Upper lobe of right lung (tissue), 1 donor: ENCODE results near the gene HES3. TPM values are rescaled to one million over a fixed set of nuclear protein-coding genes. Genes with fewer than 3 reads are reported as not detected.
A peak's percentile ranks its signal among the peaks of the same experiment; 100 is the strongest.

Source experiments
- ATAC-seq: fragments of 200-7000 bp; cut with Tn5 transposase; one replicate; pipeline ENCODE4 v1.9.1; 2020; ENCODE audit warnings: mild to moderate bottlenecking, moderate library complexity
- DNase-seq: peaks from one replicate; pipeline ENCODE4 v3.0.0-alpha.2; 2020
- H3K27ac ChIP-seq: fragments of 200-600 bp; one replicate; pipeline ENCODE4 v1.8.0; 2022
- H3K27me3 ChIP-seq: fragments of 200-600 bp; one replicate; pipeline ENCODE4 v1.8.0; 2022; ENCODE audit warnings: mild to moderate bottlenecking
- H3K36me3 ChIP-seq: fragments of 200-600 bp; one replicate; pipeline ENCODE4 v1.8.0; 2022
- H3K4me1 ChIP-seq: fragments of 200-600 bp; one replicate; pipeline ENCODE4 v1.8.0; 2022
- H3K4me3 ChIP-seq: fragments of 200-600 bp; one replicate; pipeline ENCODE4 v1.8.0; 2022; ENCODE audit warnings: mild to moderate bottlenecking
- H3K9me3 ChIP-seq: fragments of 200-600 bp; one replicate; pipeline ENCODE4 v1.8.0; 2022
- intact Hi-C: fragments of 100-400 bp; cut with DNase I; formaldehyde crosslinking; loops from one replicate; pipeline ENCODE4 v1.11.0; 2022
- total RNA-seq: library from RNA; stranded (reverse); fragmentation: NEBNext Ultra II Directional; extraction: Animal tissue kit (Norgen Biotek cat#: 25700); gene quantifications from one replicate; pipeline ENCODE4 v1.2.1, GENCODE V29; 2021
- TF ChIP-seq, protein P1 (sequence below): fragments of 200-600 bp; IDR thresholded peaks from one replicate; pipeline ENCODE4 v1.8.0; 2022; ENCODE audit warnings: antibody characterized with exemption
- donor health status: DM: no; HTN: yes; CAD: no; lungs with severe emphysema.

The HES3 gene
- total RNA-seq, 1 donor from 2014 or later: not detected

DNA sequence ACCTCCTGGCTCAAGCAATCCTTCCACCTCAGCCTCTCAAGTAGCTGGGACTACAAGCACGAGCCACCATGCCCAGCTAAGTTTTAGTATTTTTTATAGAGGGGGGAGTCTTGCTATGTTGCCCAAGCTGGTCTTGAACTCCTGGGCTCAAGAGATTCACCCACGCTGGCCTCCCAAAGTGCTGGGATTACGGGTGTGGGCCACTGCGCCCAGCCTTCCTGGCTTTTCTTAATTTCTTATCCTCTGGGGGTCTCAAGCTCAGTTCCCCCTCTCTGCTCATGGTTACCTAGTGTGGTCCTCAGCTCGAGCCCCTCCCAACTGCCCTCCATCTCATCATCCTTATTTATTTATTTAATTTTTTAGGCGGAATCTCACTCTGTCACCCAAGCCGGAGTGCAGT, 41.7 kb upstream of the HES3 start:
- Histone ChIP-seq H3K36me3 (peaks cover 1% of the 10 kb centered on the region), H3K9me3 (no peaks in the 10 kb centered on the region), H3K4me1 (peaks cover 42% of the 10 kb centered on the region), H3K27ac (no peak overlapping the region), H3K4me3 (no peak overlapping the region), H3K27me3 (peaks cover 11% of the 10 kb centered on the region)
- DNase-seq (no peak), ATAC-seq (no peak)
- TF ChIP-seq, protein P1, sequence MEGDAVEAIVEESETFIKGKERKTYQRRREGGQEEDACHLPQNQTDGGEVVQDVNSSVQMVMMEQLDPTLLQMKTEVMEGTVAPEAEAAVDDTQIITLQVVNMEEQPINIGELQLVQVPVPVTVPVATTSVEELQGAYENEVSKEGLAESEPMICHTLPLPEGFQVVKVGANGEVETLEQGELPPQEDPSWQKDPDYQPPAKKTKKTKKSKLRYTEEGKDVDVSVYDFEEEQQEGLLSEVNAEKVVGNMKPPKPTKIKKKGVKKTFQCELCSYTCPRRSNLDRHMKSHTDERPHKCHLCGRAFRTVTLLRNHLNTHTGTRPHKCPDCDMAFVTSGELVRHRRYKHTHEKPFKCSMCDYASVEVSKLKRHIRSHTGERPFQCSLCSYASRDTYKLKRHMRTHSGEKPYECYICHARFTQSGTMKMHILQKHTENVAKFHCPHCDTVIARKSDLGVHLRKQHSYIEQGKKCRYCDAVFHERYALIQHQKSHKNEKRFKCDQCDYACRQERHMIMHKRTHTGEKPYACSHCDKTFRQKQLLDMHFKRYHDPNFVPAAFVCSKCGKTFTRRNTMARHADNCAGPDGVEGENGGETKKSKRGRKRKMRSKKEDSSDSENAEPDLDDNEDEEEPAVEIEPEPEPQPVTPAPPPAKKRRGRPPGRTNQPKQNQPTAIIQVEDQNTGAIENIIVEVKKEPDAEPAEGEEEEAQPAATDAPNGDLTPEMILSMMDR: no peak
- intact Hi-C loops: no loop called here

GRCh38 chr1:6205849-6206519, 38.0 kb upstream of the HES3 start, which contains the start of gene RNF207:
Gene RNF207 (plus strand): TSS chr1:6206119. CDS start chr1:6206536, 417 bp downstream.
- peak; percentile 82 for ATAC-seq
- H3K36me3 ChIP-seq: no peaks in the 10 kb centered on the region
- TF ChIP-seq, protein P1: no peak
- DNase-seq: peak; percentile 88
- H3K4me3 ChIP-seq: peak within 1 kb of the TSS; percentile 66
- intact Hi-C loops: no loop called here
- H3K27ac ChIP-seq: peak within 1 kb of the TSS; percentile 68
- H3K4me1 ChIP-seq: peaks cover 34% of the 10 kb centered on the region
- H3K9me3 ChIP-seq: no peaks in the 10 kb centered on the region
- peaks cover 18% of the 10 kb centered on the region for H3K27me3 ChIP-seq

- intact Hi-C loops: no loop called here
Observed at GRCh38 chr1:6206520-6206855, 37.5 kb upstream of the HES3 start.

GRCh38 chr1:6207075-6207885, 36.7 kb upstream of the HES3 start:
- Histone ChIP-seq H3K4me1 (peaks cover 34% of the 10 kb centered on the region), H3K36me3 (no peaks in the 10 kb centered on the region), H3K4me3 (no peak overlapping the region), H3K27ac (no peak overlapping the region), H3K27me3 (peaks cover 18% of the 10 kb centered on the region), H3K9me3 (no peaks in the 10 kb centered on the region)
- TF ChIP-seq, protein P1: no peak
- DNase-seq (no peak), ATAC-seq (no peak)
- intact Hi-C loops: no loop called here

More at GRCh38 chr1:6206520-6206855, 37.5 kb upstream of the HES3 start:
- Histone ChIP-seq H3K9me3 (no peaks in the 10 kb centered on the region), H3K27ac (no peak overlapping the region), H3K4me1 (peaks cover 34% of the 10 kb centered on the region), H3K27me3 (peaks cover 18% of the 10 kb centered on the region), H3K4me3 (peak overlapping the region; percentile 66), H3K36me3 (no peaks in the 10 kb centered on the region)
- TF ChIP-seq, protein P1: no peak
- no peak for ATAC-seq
- no peak for DNase-seq

DNA sequence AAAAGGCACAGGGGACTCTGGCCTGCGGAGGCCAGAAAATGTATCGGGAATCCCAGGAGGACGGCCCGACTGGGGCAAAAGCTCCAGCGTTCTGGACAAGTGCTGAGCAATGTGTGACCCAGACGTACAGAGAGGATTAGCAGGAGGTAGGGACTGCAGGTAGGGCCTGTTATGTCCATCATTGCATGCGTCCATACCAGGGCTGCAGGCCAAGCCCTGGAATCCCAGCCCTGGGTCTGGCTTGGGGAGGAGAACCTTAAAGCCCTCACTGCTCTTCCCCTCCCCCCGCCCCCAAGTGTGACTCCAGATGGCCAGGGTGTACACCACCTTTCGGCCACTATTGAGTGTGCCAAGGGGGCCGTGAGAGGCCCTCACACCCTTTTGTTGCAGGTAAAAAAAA, 36.1 kb upstream of the HES3 start:
- H3K36me3 ChIP-seq: no peaks in the 10 kb centered on the region
- no peaks in the 10 kb centered on the region for H3K9me3 ChIP-seq
- no peak overlapping the region for H3K27ac ChIP-seq
- peaks cover 18% of the 10 kb centered on the region for H3K27me3 ChIP-seq
- intact Hi-C loops: no loop called here
- ATAC-seq: no peak
- H3K4me3 ChIP-seq: no peak overlapping the region
- TF ChIP-seq, protein P1: no peak
- no peak for DNase-seq
- peaks cover 34% of the 10 kb centered on the region for H3K4me1 ChIP-seq
